GM12892 (cell line): ENCODE results near the gene RECK.

ENCODE experiments used
- POLR2A ChIP-seq: IDR thresholded peaks from 2 replicates; pipeline ENCODE4 v1.6.1; 2011; ENCODE audit warnings: low read depth, low read length, control low read depth
- TAF1 ChIP-seq: IDR thresholded peaks from 2 replicates; pipeline ENCODE4 v1.6.1; 2011; ENCODE audit warnings: low read depth, mild to moderate bottlenecking, control low read depth, low read length, borderline replicate concordance

DNA sequence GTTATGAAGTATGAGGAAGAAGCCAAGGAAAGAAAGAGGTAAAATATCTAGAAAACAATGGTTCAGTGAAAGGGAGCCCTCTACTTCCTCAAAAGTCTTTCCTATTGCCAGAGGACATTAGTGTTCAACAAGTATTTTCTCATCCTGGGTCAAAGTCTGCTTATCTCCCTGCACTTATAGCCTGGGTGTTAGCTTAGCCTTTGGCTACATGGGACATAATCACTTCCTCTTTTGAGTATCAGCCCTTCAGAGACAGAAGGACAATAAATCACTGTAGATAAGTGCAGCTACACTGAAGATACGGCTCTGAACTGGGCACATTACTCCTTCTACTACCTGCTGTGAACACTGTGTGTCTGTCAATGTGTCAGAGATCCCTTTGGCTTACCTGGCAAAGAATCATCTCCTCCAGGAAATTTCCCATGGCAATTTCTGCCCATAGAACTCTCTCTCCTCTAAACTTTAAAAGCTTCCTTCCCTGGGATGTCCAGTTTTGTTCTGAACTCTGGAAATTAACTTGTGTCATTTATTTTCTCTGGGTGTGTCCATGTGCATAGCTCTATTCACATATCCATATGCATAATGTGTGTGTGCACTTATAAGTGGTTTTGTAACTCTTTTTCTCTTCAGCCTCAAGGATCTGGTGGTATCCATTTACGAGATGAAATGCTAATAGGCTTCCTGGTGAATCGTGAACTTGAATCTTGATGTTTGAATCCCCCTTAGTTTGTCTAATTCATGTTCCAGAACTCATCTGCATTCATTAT lies 30.0 kb upstream of the RECK start:
- TF ChIP-seq POLR2A (no peak), TAF1 (no peak)
